GM18870 (cell line): ENCODE data around the gene SMIM45.
"Not testable (repeated sequence)": the region's sequence is repeated elsewhere in the genome, so short reads cannot be mapped to it uniquely, and the experiment has no call there.

Experiments used
- ATAC-seq: cut with Tn5 transposase; IDR thresholded peaks from one replicate; pipeline ENCODE4 v1.9.1; 2021; ENCODE audit warnings: moderate library complexity; ENCODE audit not compliant: unreplicated experiment

The SMIM45 gene

GRCh38 chr22:41933411-41934177 lies 18.4 kb upstream of the SMIM45 start:
- ATAC-seq, result no peak

GRCh38 chr22:41934284-41935014 lies 17.5 kb upstream of the SMIM45 start:
- ATAC-seq, result no peak

- ATAC-seq, result no peak
Measured at GRCh38 chr22:41935015-41935351, 17.0 kb upstream of the SMIM45 start.

- ATAC-seq, result no peak
Measured at GRCh38 chr22:41935509-41935908, 16.4 kb upstream of the SMIM45 start.

GRCh38 chr22:41936894-41937169 lies 15.1 kb upstream of the SMIM45 start:
- ATAC-seq, result no peak

GRCh38 chr22:41939981-41940831 lies 11.7 kb upstream of the SMIM45 start:
- ATAC-seq, result peak; percentile 54

- ATAC-seq, result peak; percentile 32
Measured at GRCh38 chr22:41940832-41941765, 10.9 kb upstream of the SMIM45 start.

GRCh38 chr22:41943661-41944209 lies 8.2 kb upstream of the SMIM45 start:
- ATAC-seq, result no peak

- peak; percentile 70 for ATAC-seq
Measured at GRCh38 chr22:41946629-41947423, 5.1 kb upstream of the SMIM45 start, which contains the start of gene CENPM. Gene CENPM (minus strand): TSS chr22:41947152. CDS start chr22:41947076, 76 bp downstream.

- no peak for ATAC-seq
Measured at GRCh38 chr22:41947424-41948080, 4.4 kb upstream of the SMIM45 start.

GRCh38 chr22:41948142-41948541 lies 3.8 kb upstream of the SMIM45 start:
- ATAC-seq, result no peak

GRCh38 chr22:41948928-41949296 lies 3.0 kb upstream of the SMIM45 start:
- not testable (repeated sequence) for ATAC-seq

- ATAC-seq, result no peak
Measured at GRCh38 chr22:41949297-41949965, 2.5 kb upstream of the SMIM45 start.

GRCh38 chr22:41952713-41953112 lies 763 bp downstream of the SMIM45 start:
- ATAC-seq, result no peak

- no peak for ATAC-seq
Measured at GRCh38 chr22:41957941-41958556, 6.1 kb downstream of the SMIM45 start.

GRCh38 chr22:41963453-41964111 lies 11.6 kb downstream of the SMIM45 start:
- ATAC-seq, result no peak

GRCh38 chr22:41964112-41964491 lies 12.2 kb downstream of the SMIM45 start:
- ATAC-seq, result no peak

- ATAC-seq, result no peak
Measured at GRCh38 chr22:41966225-41966606, 14.3 kb downstream of the SMIM45 start.
